Measurements from ENCODE around the gene CEP290. TPM values are rescaled to one million over a fixed set of nuclear protein-coding genes. Genes with fewer than 3 reads are reported as not detected.

The CEP290 gene
- total RNA-seq, 4 donors from 2014 or later = 11.3 to 31.3 (median 16.4) TPM

DNA sequence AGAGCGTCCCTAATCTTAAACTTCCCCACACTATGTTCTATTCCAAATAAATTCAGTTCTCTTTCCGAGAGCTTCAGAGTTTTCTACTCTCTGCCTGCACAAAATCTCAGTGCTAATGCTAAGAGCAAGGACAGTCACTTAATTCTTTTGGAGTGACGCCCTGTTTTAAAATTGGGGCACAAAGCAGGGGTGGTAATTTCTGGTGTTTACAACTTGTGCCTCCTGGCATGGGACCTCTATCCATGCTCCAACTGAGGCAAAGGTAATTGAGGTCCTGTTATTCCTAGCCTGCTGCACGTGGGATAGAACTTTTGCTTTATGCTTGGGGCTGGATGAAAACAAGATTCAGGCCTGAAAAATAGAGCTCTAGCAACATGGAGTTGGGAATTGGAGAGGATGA is 135.5 kb downstream of the CEP290 start:
- no peak overlapping the region for H3K4me3 ChIP-seq
- no peaks in the 10 kb centered on the region for H3K36me3 ChIP-seq
- 75% methylated on average over 3 of the region's 4 CpGs; no CpG with 5 or more reads in 1 of the 2 donors for WGBS, 2 donors (ENCODE audit: low coverage in 1 of 2)
- TF ChIP-seq POLR2A (IDR thresholded peaks at IDR 0.05) (no peak), EP300 (IDR thresholded peaks at IDR 0.05) (no peak), POLR2AphosphoS5 (IDR thresholded peaks at IDR 0.05) (no peak)
- TF ChIP-seq, protein P1, sequence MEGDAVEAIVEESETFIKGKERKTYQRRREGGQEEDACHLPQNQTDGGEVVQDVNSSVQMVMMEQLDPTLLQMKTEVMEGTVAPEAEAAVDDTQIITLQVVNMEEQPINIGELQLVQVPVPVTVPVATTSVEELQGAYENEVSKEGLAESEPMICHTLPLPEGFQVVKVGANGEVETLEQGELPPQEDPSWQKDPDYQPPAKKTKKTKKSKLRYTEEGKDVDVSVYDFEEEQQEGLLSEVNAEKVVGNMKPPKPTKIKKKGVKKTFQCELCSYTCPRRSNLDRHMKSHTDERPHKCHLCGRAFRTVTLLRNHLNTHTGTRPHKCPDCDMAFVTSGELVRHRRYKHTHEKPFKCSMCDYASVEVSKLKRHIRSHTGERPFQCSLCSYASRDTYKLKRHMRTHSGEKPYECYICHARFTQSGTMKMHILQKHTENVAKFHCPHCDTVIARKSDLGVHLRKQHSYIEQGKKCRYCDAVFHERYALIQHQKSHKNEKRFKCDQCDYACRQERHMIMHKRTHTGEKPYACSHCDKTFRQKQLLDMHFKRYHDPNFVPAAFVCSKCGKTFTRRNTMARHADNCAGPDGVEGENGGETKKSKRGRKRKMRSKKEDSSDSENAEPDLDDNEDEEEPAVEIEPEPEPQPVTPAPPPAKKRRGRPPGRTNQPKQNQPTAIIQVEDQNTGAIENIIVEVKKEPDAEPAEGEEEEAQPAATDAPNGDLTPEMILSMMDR (IDR thresholded peaks at IDR 0.05) = no peak
- no peak overlapping the region for H3K27ac ChIP-seq
- no peaks in the 10 kb centered on the region for H3K4me1 ChIP-seq
- ATAC-seq = no peak
- H3K9me3 ChIP-seq = peaks cover 0 to 8% (median 0%) of the 10 kb centered on the region in 3 donors
- H3K27me3 ChIP-seq = no peaks in the 10 kb centered on the region

DNA sequence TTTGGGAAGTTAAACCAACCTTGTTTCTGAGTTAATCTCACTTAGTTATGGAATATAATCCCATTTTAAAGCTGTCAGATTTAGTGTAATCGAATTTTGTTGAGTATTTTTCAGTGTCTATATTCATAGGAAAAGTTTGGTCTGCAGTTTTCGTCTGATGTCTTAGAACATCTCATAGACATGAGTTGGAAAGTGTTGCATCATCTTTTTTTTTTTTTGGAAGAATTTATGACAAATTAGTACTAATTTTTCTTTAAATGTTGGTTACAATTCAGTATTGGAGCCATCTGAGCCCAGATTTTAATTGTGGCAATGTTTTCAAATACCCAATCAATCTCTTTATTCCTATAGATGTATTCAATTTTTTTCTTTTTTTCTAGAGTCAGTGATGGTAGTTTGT is 140.6 kb downstream of the CEP290 start:
- no peak overlapping the region for H3K4me3 ChIP-seq
- no peaks in the 10 kb centered on the region for H3K27me3 ChIP-seq
- WGBS, 2 donors (ENCODE audit: low coverage in 1 of 2) = 68 to 100% methylated on average over 2 of the region's 2 CpGs
- no peaks in the 10 kb centered on the region for H3K4me1 ChIP-seq
- ATAC-seq = no peak
- H3K27ac ChIP-seq = no peak overlapping the region
- no peaks in the 10 kb centered on the region for H3K36me3 ChIP-seq
- H3K9me3 ChIP-seq = peaks cover 0 to 8% (median 0%) of the 10 kb centered on the region in 3 donors
- TF ChIP-seq EP300 (IDR thresholded peaks at IDR 0.05) (no peak), POLR2AphosphoS5 (IDR thresholded peaks at IDR 0.05) (no peak), POLR2A (IDR thresholded peaks at IDR 0.05) (no peak)
- TF ChIP-seq, protein P1 (IDR thresholded peaks at IDR 0.05) = no peak

Small RNA genes within 50 kb of the gene (small RNA-seq; reads per million reads assigned to genes)
- gene RNA5SP364 = 0 reads per million in 4 donors

Other genes with a start within 250 kb of the CEP290 start
- gene C12orf50, start 112.7 kb downstream of the CEP290 start, total RNA-seq = not detected
- 10 to 100 TPM; 21.9 to 34.7 (median 23.9) TPM for gene TMTC3, start 219 bp upstream of the CEP290 start, total RNA-seq

Measured in gastroesophageal sphincter (tissue), 4 donors.